NB4 (cell line): ENCODE results near the gene KRTAP1-4.

Experiments
- DNase-seq: peaks from one replicate; pipeline ENCODE4 v3.0.0; 2010; ENCODE audit warnings: low read depth
- H3K4me3 ChIP-seq: one replicate; pipeline ENCODE4 v1.5.1; 2011; ENCODE audit warnings: mild to moderate bottlenecking, low read depth, low read length, moderate library complexity
- MYC ChIP-seq: IDR thresholded peaks from 2 replicates; pipeline ENCODE4 v1.6.1; 2011; ENCODE audit warnings: low read depth, low read length
- POLR2A ChIP-seq: IDR thresholded peaks from 2 replicates; pipeline ENCODE4 v1.6.1; 2011; ENCODE audit warnings: mild to moderate bottlenecking; ENCODE audit not compliant: insufficient read length; ENCODE audit errors: extremely low read depth
- TF ChIP-seq, protein P1 (sequence below): IDR thresholded peaks from 2 replicates; pipeline ENCODE4 v1.6.1; 2011; ENCODE audit warnings: low read depth, low read length
- TF ChIP-seq, protein P2 (sequence below): IDR thresholded peaks from one replicate; pipeline ENCODE4 v1.5.1; 2012; ENCODE audit warnings: low read depth, low read length

The KRTAP1-4 gene

DNA sequence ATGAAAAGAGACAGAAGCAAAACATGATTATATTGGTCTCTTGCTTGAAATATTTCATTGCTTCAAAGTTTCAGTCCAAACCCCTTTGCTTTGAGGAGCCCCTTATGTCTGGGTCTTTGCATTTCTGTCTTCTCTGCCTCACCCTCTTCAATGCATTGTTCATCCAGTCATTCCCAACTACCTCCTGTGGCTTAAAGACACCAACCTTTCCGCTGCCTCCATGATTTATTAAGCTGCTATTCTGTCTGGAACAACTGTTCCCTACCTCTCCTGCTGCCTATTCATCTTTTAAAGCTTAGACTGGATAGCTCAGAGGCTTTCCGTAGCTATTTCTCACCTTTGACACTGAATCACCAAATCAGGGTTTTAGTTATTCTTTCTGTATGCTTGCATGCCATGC is 32.6 kb downstream of the KRTAP1-4 start:
- TF ChIP-seq, protein P1, sequence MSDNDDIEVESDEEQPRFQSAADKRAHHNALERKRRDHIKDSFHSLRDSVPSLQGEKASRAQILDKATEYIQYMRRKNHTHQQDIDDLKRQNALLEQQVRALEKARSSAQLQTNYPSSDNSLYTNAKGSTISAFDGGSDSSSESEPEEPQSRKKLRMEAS, result no peak
- TF ChIP-seq, protein P2, sequence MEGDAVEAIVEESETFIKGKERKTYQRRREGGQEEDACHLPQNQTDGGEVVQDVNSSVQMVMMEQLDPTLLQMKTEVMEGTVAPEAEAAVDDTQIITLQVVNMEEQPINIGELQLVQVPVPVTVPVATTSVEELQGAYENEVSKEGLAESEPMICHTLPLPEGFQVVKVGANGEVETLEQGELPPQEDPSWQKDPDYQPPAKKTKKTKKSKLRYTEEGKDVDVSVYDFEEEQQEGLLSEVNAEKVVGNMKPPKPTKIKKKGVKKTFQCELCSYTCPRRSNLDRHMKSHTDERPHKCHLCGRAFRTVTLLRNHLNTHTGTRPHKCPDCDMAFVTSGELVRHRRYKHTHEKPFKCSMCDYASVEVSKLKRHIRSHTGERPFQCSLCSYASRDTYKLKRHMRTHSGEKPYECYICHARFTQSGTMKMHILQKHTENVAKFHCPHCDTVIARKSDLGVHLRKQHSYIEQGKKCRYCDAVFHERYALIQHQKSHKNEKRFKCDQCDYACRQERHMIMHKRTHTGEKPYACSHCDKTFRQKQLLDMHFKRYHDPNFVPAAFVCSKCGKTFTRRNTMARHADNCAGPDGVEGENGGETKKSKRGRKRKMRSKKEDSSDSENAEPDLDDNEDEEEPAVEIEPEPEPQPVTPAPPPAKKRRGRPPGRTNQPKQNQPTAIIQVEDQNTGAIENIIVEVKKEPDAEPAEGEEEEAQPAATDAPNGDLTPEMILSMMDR, result no peak
- DNase-seq, result no peak
- H3K4me3 ChIP-seq, result no peak overlapping the region

DNA sequence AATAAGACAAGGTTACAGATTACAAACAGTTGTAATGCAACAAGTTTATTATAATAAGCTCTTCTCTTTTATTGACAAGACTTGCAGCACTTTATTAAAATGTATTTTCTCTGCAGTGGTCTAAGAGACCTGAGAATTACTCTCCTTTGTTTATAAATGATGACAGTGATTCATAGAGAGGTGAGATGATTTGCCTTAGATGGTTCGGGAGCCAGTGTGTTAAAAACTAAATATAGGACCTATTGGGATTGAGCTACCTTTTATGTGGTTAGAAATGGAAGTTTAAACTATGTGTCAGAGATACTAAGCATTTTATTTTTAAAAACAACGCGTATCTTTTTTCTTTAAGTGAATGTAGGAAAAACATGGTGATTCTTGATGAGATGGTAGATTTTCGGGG is 33.2 kb downstream of the KRTAP1-4 start:
- no peak overlapping the region for H3K4me3 ChIP-seq
- TF ChIP-seq, protein P1, result no peak
- TF ChIP-seq POLR2A, result no peak
- TF ChIP-seq MYC, result no peak
- TF ChIP-seq, protein P2, result no peak
- no peak for DNase-seq

DNA sequence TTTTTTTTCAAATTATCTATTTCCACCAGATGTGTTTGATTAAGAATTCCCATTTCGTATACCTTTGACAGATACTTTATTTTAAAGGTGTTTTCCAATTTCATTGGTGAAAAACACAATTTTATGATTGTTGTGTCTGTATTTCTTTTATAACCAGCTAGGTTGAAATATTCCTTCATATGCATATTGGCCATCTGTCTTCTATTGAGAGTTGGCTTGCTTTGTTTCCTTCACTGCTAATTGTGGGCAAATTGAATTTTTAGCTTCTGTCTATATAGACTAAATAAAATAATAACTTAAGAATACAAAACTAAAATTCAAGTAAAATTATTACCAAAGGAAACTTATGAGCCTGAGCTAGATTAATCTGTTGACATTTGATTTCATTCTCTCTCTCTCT is 34.9 kb downstream of the KRTAP1-4 start:
- no peak for TF ChIP-seq POLR2A
- TF ChIP-seq, protein P2, result no peak
- no peak for TF ChIP-seq MYC
- TF ChIP-seq, protein P1, result no peak
- no peak for DNase-seq
- no peak overlapping the region for H3K4me3 ChIP-seq

DNA sequence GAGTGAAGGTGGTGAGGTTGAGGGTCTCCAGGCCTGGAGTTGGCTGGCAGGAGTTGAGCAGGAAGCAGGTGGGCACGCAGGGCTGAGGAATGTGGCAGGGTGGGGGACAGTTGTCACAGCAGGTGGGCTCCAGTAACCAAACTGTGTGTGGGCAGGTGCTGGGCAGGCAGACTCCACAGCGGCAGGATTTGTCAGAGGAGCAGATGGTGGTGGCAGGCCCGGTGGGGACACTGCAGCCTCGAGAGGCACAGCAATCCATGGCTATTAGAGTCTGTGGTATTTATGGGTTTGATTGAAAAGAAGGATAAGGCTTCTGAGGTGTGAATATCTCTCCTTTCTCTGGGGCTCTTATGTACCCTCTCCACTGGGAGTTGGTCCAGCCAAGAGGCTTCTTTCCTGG is 36.2 kb downstream of the KRTAP1-4 start, which contains the start of gene KRTAP3-3:
KRTAP3-3 (minus strand) TSS at position 326 of the 400 bp plus-strand sequence; CDS start at position 259, 67 bp downstream.
- DNase-seq, result no peak
- TF ChIP-seq MYC (no peak), POLR2A (no peak)
- TF ChIP-seq, protein P2, result no peak
- TF ChIP-seq, protein P1, result no peak
- no peak within 1 kb of the TSS for H3K4me3 ChIP-seq

DNA sequence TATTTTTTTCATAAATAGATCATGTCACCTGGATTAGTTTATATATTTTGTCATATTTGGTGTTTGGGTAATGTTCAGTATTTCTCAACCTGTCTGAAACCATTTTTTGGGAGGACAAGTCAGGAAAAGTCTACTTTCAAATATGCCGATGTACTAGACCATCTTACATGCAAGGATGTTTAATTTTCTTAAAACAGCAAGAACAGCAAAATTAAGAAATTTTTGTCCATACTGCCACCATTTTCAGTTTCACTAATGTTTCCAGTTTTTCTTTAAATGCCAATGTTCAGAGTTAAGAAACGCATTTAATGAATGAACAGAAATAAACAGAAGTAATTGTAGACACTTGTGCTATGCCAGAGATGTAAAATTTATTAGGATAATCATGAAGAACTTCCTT is 36.9 kb downstream of the KRTAP1-4 start:
- no peak for DNase-seq
- H3K4me3 ChIP-seq, result no peak overlapping the region
- TF ChIP-seq, protein P2, result no peak
- TF ChIP-seq POLR2A (no peak), MYC (no peak)
- TF ChIP-seq, protein P1, result no peak

DNA sequence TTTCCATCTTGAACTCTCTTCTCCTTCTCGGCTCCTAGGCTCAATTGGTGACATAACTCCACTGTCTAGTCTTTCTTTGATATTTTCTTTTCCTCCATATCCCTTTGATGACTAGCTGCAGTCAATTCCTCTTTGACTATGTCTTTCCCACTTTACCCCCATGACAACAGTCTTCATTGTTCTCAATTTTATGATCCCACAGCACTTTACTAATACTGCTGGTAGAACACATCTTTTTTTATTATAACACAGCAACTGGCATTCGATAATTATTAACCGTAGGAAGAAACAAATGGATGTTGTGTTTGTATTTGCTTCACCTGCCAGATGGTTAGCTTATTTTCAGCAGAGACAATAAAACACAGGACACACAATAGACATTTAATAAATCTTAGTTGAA is 37.3 kb downstream of the KRTAP1-4 start:
- H3K4me3 ChIP-seq, result no peak overlapping the region
- TF ChIP-seq, protein P1, result no peak
- TF ChIP-seq POLR2A, result no peak
- TF ChIP-seq, protein P2, result no peak
- TF ChIP-seq MYC, result no peak
- no peak for DNase-seq
